ENCODE measurements around the gene DTX3. TPM values are rescaled to one million over a fixed set of nuclear protein-coding genes. Genes with fewer than 3 reads are reported as not detected.
"Not testable (repeated sequence)": the region's sequence is repeated elsewhere in the genome, so short reads cannot be mapped to it uniquely, and the experiment has no call there.

DTX3 gene
- polyA plus RNA-seq, 1 donor, result 22.4 TPM

GRCh38 chr12:57583008-57583831 is 21.4 kb upstream of the DTX3 start:
- no peak for DNase-seq (ENCODE audit: low read depth)

- DNase-seq (ENCODE audit: low read depth), result no peak
These were observed 20.6 kb upstream of the DTX3 start for GRCh38 chr12:57584050-57584449.

- no peak for DNase-seq (ENCODE audit: low read depth)
These were observed 19.9 kb upstream of the DTX3 start for GRCh38 chr12:57584690-57585089.

GRCh38 chr12:57585156-57585555 is 19.5 kb upstream of the DTX3 start:
- no peak for DNase-seq (ENCODE audit: low read depth)

GRCh38 chr12:57586128-57586527 is 18.5 kb upstream of the DTX3 start:
- no peak for DNase-seq (ENCODE audit: low read depth)

GRCh38 chr12:57586832-57587429 is 17.7 kb upstream of the DTX3 start:
- no peak for DNase-seq (ENCODE audit: low read depth)

GRCh38 chr12:57588951-57589610 is 15.5 kb upstream of the DTX3 start:
- not testable (repeated sequence) for DNase-seq (ENCODE audit: low read depth)

GRCh38 chr12:57590479-57590863 is 14.2 kb upstream of the DTX3 start:
- no peak for DNase-seq (ENCODE audit: low read depth)

- DNase-seq (ENCODE audit: low read depth), result no peak
These were observed 13.5 kb upstream of the DTX3 start, which contains the start of gene PIP4K2C for GRCh38 chr12:57590864-57591781. Gene PIP4K2C (plus strand): TSS chr12:57591192. CDS start chr12:57591290, 98 bp downstream.

- DNase-seq (ENCODE audit: low read depth), result no peak
These were observed 12.8 kb upstream of the DTX3 start for GRCh38 chr12:57591782-57592325.

GRCh38 chr12:57592551-57593165 is 12.0 kb upstream of the DTX3 start:
- no peak for DNase-seq (ENCODE audit: low read depth)

GRCh38 chr12:57593187-57593586 is 11.4 kb upstream of the DTX3 start:
- DNase-seq (ENCODE audit: low read depth), result no peak

- DNase-seq (ENCODE audit: low read depth), result no peak
These were observed 4.2 kb upstream of the DTX3 start for GRCh38 chr12:57600395-57600794.

GRCh38 chr12:57602544-57602943 is 2.1 kb upstream of the DTX3 start:
- no peak for DNase-seq (ENCODE audit: low read depth)

- no peak for DNase-seq (ENCODE audit: low read depth)
These were observed 1.3 kb upstream of the DTX3 start for GRCh38 chr12:57603324-57603723.

GRCh38 chr12:57603815-57604453 is 690 bp upstream of the DTX3 start:
- DNase-seq (ENCODE audit: low read depth), result no peak

- no peak for DNase-seq (ENCODE audit: low read depth)
These were observed 577 bp downstream of the DTX3 start for GRCh38 chr12:57604992-57605810.

GRCh38 chr12:57605811-57606311 is 1.2 kb downstream of the DTX3 start:
- no peak for DNase-seq (ENCODE audit: low read depth)

GRCh38 chr12:57606399-57606798 is 1.8 kb downstream of the DTX3 start:
- no peak for DNase-seq (ENCODE audit: low read depth)

All from forelimb muscle (tissue), 1 donor.